Middle frontal gyrus (tissue), 1 donor: ENCODE measurements around the gene FGGY.
"Not testable (repeated sequence)": the region's sequence is repeated elsewhere in the genome, so short reads cannot be mapped to it uniquely, and the experiment has no call there.

Source experiments
- DNase-seq: peaks from one replicate; pipeline ENCODE4 v3.0.0-alpha.2; 2015; ENCODE audit warnings: low spot score; ENCODE audit errors: extremely low spot score

FGGY gene

GRCh38 chr1:59477867-59478266 is 181.0 kb downstream of the FGGY start:
- no peak for DNase-seq

- DNase-seq, result no peak
These were observed 181.9 kb downstream of the FGGY start for GRCh38 chr1:59478822-59479221.

GRCh38 chr1:59480188-59480888 is 183.4 kb downstream of the FGGY start:
- DNase-seq, result no peak

- no peak for DNase-seq
These were observed 185.1 kb downstream of the FGGY start for GRCh38 chr1:59481881-59482505.

- no peak for DNase-seq
These were observed 186.1 kb downstream of the FGGY start for GRCh38 chr1:59482986-59483385.

- no peak for DNase-seq
These were observed 187.2 kb downstream of the FGGY start for GRCh38 chr1:59484096-59484495.

- DNase-seq, result no peak
These were observed 188.3 kb downstream of the FGGY start for GRCh38 chr1:59485171-59485570.

GRCh38 chr1:59485949-59486348 is 189.1 kb downstream of the FGGY start:
- no peak for DNase-seq

- no peak for DNase-seq
These were observed 189.7 kb downstream of the FGGY start for GRCh38 chr1:59486615-59487014.

GRCh38 chr1:59487335-59488031 is 190.6 kb downstream of the FGGY start:
- no peak for DNase-seq

GRCh38 chr1:59492500-59492899 is 195.6 kb downstream of the FGGY start:
- no peak for DNase-seq

GRCh38 chr1:59494145-59494833 is 197.4 kb downstream of the FGGY start:
- no peak for DNase-seq

GRCh38 chr1:59496156-59496555 is 199.3 kb downstream of the FGGY start:
- DNase-seq, result not testable (repeated sequence)

GRCh38 chr1:59497616-59498015 is 200.7 kb downstream of the FGGY start:
- DNase-seq, result no peak

- DNase-seq, result no peak
These were observed 201.7 kb downstream of the FGGY start for GRCh38 chr1:59498640-59499039.

GRCh38 chr1:59499273-59499942 is 202.5 kb downstream of the FGGY start:
- DNase-seq, result no peak

- no peak for DNase-seq
These were observed 203.2 kb downstream of the FGGY start for GRCh38 chr1:59499943-59500569.

GRCh38 chr1:59500950-59501742 is 204.3 kb downstream of the FGGY start:
- no peak for DNase-seq

GRCh38 chr1:59502009-59502691 is 205.3 kb downstream of the FGGY start:
- no peak for DNase-seq

GRCh38 chr1:59504276-59504675 is 207.4 kb downstream of the FGGY start:
- DNase-seq, result no peak
